ENCODE data around the gene VLDLR.

The VLDLR gene

DNA sequence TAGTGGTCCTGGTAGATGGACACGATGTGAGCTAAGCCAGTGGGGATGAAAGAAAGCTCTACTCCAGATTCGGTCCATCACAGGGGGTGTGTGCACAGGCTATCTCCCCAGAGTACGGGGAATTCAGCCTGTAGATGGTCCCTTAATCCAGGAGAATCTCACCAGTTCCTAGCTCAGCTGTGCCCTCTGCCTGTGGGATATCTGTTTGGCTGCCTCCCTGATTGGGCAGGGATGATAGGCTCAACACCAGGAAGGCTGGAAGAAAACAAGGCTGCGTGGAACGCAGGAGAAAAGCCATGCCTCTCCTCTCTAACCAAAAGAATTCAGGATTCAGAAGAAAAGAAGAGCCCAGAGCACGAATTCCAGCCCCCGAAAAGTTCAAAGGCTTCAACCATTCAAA is 40.9 kb downstream of the VLDLR start:
- in situ Hi-C loops (cut with MboI; ENCODE audit: low sequenced_read_pairs), result no loop called here

DNA sequence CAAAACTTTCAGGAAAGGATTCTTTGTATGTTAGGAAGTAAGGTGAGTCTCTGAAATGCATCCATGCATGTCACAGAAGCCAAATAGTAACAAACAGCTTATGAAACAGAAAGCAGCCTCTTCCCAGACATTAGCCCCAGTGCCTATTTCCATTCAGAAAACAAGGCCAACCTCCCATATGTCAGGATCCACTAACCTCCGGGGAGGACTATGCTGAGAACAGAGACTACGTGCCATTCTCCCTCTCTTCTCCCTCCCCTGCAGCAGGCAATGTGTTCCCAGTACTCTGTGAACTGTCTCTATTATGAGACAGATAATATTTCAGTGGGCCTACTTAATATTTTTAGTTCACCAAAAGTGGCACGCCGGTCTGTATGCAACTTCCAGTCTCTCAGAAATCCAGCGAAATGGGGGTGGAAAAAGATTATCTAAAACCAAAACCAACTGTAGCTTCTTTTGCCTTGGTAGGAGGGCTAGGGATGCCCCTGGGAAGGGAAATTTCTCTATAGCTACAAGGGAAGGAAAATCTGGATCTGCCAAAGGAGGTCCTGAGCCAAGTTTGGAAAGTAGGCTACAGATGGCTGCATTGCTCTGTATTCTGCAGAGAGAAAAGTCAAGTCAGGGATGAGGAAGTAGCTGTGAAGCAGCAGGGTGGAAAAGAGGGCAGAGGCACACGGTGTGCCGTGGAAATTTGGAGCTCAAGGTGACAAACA is 42.0 kb downstream of the VLDLR start:
- in situ Hi-C loops (cut with MboI; ENCODE audit: low sequenced_read_pairs), result no loop called here

DNA sequence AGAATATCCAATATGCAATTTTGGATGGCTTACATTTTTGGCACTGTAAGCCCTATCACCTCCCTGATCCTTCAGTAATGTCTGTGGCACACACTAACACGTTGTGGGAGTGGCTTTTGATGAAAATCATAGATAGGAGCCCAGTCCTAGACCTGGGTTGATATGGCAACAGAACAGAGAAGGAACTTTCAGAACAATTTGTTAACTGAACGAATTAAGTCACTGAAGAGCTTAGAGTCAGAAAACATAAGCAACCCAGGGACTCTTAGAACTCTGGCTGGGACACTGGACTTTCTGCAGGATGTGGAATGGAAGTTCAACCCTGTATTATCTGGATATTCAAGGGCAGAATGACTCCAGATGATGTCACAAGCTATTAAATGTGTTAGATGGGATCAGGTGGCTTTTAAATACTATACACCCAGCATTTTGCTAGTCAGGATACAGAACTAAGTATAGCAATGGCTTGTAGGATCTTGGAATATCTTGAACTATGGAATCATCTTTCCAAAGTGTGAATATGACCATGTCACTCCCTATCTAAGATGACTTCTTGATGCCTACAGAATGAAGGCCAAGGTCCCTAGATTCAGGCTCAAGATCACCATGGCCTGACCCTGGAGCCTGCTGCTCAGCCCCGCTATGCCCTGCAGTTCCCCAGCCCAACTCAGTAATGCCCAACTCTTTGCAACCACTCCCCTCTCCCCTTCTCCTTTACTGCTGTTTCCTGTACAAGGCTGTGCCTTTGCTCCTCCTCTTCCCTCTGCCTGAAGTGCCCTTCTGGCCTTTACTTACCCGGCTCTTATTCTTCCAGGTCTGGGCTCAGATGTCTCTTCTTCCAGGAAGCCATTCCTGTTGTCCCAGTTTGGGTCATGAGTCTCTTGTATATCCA is 42.8 kb downstream of the VLDLR start:
- in situ Hi-C loops (cut with MboI; ENCODE audit: low sequenced_read_pairs), result no loop called here

DNA sequence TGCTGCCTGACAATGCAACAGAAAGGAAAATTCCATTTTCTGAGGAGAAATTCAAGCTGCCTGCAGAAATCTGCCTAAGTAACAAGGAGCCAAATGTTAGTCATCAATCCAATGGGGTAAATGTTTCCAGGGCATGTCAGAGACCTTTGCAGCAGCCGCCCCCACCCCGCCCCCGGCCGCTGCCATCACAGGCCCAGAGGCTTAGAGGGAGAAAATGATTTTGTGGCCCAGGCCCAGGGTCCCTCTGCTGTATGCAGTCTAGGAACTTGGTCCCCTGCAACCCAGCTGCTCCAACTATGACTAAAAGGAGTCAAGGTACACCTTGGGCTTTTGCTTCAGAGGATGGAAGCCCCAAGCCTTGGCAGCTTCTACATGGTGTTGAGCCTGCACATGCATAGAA is 45.0 kb downstream of the VLDLR start:
- in situ Hi-C loops (cut with MboI; ENCODE audit: low sequenced_read_pairs), result no loop called here

DNA sequence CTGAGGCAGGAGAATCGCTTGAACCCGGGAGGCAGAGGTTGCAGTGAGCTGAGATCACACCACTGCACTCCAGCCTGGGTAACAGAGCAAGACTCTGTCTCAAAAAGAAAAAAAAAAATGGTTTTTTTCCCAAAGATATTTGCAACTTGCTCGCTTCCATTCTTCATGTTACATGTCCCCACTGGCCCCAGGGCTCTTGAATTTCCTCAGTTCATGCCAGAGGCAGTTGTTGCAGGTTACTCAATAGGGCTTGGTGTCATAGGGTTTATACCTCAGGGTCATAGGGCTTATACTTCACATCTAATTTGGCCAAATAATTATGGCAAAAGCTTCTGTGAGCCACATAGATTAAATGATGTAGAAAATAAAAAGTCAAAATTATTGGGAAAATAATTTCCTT is 51.6 kb downstream of the VLDLR start:
- in situ Hi-C loops (cut with MboI; ENCODE audit: low sequenced_read_pairs), result no loop called here

DNA sequence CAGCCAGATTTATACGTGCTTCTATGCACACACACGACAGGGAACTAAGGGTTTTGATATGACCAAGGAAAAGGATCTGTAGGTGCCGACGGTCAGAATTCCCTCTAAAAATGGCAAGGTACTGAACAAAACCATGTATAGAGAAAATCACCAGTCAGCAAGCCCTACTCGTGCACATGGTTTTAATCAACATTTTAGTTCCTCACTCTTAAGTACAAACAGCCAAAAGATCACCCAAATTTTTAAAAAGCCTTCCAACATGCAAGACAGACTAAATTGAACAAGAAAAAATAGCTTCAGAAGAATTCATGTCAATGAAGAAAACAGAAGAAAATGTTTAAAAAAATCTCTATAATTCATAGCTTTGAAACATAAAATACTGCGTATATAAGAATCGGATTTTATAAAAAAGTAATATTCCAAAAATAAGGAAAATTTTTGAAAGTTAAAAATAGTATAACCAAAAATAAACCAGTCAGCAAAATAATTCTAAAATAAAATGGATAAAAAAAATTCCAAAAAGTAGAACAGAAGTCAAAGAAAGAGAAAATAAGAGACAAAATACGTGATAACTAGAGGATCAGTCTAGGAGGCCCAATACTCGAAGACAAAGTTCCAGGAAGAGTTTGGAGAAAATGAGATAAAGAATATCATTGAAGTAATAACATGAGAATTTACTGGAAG is 52.7 kb downstream of the VLDLR start:
- in situ Hi-C loops (cut with MboI; ENCODE audit: low sequenced_read_pairs), result no loop called here

DNA sequence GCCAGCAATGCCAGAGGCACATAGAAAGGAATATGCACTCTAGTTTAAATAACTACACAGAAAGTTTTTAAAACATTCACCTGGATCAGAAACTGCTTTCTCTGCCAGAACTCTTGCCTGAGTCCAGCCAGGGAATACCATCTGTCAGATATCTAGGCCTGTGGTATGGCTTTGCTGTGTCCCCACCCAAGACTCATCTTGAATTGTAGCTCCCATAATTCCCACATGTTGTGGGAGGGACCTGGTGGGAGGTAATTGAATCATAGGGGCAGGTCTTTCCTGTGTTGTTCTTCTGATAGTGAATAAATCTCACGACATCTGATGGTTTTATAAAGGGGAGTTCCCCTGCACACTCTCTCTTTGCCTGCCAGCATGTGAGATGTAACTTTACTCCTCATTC is 54.2 kb downstream of the VLDLR start:
- in situ Hi-C loops (cut with MboI; ENCODE audit: low sequenced_read_pairs), result no loop called here

DNA sequence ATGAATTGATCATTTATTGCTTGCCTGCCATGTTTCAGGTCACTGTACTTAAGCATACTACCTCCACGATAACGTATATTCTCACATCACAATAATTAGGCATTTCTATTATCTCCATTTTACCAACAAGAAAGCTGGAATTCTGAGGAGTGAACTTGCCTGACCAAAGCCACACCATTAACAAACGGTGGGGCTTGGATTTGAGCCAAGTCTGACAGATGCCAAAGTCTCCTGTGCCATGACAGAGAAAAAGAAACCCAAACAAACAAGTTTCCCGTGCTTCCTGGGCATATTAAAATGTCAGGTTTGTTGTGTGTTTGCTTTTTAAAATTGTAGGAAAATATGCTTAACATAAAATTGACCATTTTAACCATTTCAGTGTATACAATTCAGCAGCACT is 54.9 kb downstream of the VLDLR start:
- in situ Hi-C loops (cut with MboI; ENCODE audit: low sequenced_read_pairs), result no loop called here

DNA sequence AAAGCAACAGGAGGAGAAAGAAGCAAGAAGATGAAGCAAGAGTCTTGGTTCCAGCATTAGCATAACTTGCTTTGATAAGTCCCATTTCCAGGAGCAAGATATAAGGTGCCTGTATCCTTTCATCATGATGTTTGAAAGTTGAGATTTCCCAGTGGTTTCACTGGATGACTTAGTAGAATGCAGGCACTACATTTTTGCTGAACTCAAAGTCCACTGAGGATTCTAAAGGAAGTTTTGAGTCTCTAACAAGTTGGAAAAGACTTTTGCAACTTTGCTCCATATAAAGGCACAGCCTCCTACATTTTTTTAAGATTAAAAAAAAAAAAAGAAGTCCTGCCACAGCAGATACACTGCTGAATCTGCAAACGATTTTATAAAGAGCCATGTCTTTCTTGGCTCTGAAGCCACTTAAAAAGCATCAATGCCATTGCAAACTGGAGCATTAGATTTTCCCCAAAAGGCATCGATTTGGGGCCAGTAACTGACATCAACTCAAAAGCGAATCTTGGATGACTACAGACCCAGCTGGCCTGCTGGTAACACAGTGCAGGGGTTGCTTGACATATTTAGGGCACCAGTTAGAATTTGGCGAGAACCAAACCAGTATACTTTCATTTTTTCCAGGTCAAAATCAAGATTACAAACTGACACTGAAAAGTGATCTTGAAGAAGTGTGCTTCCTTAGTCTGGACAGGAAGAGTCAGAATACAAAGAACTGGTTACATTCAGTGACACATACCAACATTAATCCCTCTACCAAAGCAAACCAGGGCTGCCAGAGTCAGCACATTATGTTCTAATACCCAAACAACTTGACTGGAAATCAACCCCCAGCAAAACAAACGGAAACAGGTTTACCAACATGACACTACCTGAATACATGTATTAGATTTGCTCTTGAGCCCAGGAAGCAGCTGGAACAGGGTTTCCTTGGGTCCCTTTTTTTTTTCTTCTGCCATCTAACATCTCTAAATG is 56.6 kb downstream of the VLDLR start:
- in situ Hi-C loops (cut with MboI; ENCODE audit: low sequenced_read_pairs), result no loop called here

DNA sequence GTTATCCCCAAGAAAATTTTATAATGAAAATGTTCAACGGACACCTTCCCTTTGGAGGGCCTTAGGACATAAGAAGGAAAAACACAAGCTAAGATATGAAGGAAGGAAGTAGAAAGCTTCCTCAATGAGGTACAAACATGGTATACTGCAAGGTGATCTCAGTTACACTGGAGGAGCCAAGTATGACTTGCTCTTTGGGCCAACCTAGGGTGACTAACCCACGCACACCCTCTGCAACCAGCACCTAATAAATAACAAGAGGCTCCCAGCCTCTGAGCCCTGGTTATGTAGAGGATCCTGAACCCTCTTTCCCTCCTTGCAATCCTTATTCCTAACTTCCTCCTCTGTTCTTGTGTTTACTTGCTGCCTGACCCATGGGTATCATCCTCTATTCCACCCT is 57.4 kb downstream of the VLDLR start:
- in situ Hi-C loops (cut with MboI; ENCODE audit: low sequenced_read_pairs), result no loop called here

DNA sequence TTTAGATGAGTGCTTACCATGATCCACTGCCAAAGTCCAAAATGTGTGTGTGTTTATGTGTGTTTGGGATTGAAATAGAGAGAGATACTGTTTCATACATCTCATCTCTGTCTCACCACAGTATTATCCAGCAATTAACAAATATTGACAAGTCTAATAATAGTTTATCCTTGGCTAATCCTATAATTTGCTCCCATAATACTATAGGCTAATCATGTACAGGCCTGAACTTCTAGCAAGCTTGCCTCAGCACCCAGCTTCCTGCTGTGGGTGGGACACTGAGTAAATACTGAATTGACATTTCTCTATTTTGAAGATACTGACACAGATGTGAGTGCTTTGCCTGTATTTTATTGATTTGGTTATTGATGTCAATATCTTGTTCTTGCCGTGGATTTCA is 60.4 kb downstream of the VLDLR start:
- in situ Hi-C loops (cut with MboI; ENCODE audit: low sequenced_read_pairs), result no loop called here

DNA sequence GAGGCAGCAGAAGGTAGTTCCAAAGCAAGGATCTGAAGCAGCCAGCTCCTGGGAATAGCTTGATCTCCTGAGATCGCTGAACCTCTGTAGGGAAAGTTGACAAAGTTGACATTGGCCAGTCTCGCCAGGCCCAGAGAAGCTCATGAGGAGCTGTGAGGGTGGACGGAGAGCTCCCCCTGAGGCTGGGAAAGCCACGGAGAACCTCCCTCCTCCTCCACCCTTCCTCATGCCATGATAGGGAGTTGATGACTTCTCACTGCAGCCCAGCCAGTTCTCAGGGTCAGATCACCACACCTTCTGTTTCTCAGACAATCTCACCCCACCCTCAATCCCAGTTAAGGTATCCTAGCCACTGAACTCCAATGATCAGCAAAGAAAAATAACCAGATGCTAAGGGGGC is 65.3 kb downstream of the VLDLR start:
- in situ Hi-C loops (cut with MboI; ENCODE audit: low sequenced_read_pairs), result no loop called here

DNA sequence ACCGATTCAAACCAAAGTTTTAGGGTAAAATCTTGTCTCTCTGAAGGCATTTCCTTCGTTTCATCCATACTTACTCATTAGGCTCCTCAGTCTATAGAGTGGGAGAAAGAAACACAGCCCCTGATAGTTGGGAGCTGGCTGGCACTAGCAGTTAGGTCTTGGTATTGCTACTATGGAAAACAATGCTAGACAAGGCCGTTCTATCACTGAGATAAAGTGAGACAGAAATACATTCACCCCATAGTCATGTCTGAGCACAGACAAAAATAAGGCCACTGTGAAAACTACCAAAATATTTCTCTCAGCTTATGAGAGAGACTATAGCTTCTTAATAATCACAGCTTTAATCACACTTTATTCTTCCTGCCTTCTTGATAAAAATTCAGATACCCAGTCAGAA is 67.0 kb downstream of the VLDLR start:
- in situ Hi-C loops (cut with MboI; ENCODE audit: low sequenced_read_pairs), result no loop called here

DNA sequence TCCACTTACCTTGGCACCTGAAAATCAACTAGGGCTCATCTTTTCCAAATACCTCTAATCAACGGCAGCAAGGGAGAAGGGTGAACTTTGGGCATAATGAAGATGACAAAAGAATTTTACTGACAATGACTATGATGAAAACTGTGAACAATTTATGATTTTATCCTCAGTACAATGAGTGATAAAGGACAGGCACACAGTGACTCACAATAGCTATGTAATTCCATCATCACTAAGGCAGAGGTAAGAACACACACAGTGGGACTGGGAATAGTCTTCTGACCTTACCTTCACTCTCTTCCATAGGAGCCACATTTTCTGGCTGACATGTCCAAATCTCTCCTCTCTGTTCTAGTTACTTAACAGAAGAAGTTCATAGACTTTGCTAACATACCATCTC is 69.6 kb downstream of the VLDLR start:
- in situ Hi-C loops (cut with MboI; ENCODE audit: low sequenced_read_pairs), result no loop called here

DNA sequence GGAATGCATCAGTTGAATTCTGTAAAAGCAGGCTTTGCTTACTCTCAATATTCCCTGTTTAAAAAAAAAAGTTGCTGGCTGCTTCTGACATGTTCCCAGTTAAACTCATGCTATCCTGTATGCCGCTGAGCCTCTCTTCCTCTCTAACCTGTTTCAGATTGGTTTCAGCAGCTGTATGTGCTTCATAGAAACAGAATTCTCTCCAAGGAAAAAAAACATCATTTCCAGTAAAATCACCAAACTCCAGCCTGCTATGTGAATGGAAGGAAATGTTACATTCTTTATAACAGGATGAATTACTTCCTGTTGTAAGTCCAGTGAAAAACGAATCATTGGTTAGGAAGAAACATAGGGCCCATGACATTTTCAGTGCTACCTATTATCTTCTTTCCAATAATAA is 70.0 kb downstream of the VLDLR start:
- in situ Hi-C loops (cut with MboI; ENCODE audit: low sequenced_read_pairs), result no loop called here

DNA sequence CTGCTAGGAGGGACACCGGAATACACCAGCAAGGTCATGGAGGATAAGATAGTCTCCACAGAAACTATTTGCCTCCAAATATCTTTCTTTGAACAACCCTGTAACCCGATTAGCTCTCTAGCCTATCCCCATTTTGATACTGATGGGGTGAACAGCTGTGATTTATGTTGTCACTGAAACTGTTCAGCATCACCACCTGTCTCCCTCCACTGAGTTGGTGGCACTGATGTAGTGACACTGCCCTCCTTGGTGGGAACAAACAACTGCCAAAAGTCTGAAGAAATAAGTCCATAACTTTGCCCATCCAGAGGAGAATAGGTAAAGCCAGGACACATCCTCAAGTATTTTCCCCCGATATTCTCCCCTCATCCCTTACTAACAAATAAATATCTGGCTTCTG is 71.5 kb downstream of the VLDLR start:
- in situ Hi-C loops (cut with MboI; ENCODE audit: low sequenced_read_pairs), result no loop called here

DNA sequence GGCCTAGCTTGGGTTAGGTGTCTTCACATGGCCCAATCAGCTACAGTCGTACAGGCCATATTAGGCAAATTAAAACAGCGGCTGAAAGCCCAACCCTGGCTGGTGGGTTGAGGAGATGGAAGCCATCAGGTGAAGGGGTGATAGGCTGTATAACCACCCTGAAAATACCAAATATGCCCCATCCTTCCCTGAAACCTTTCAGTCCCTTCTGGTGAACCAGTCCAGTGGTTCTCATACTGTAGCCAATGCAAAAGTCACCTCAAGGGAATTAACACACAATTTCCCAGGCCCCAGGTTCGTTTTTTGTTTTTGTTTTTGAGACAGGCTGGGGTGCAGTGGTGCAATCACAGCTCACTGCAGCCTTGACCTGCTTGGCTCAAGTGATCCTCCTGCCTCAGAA is 75.9 kb downstream of the VLDLR start:
- in situ Hi-C loops (cut with MboI; ENCODE audit: low sequenced_read_pairs), result no loop called here

DNA sequence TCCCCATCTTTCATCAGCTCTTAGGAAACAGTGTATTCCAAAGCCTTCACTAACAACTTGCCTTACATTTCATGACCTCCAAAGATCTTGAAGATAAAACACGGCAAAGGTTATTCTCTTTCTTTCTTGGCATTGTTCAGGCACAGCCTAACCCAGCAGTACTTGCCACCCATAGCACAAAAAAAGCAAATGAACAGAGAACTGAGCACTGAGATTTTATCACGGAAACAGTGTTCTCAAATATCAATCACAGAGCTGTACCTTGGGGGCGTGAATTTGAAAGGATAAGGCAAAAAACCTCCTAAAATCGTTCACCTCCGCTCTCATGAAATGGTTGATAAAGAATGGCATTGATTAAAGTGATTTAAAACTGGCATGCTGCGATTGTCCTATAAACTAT is 78.8 kb downstream of the VLDLR start:
- in situ Hi-C loops (cut with MboI; ENCODE audit: low sequenced_read_pairs), result no loop called here

DNA sequence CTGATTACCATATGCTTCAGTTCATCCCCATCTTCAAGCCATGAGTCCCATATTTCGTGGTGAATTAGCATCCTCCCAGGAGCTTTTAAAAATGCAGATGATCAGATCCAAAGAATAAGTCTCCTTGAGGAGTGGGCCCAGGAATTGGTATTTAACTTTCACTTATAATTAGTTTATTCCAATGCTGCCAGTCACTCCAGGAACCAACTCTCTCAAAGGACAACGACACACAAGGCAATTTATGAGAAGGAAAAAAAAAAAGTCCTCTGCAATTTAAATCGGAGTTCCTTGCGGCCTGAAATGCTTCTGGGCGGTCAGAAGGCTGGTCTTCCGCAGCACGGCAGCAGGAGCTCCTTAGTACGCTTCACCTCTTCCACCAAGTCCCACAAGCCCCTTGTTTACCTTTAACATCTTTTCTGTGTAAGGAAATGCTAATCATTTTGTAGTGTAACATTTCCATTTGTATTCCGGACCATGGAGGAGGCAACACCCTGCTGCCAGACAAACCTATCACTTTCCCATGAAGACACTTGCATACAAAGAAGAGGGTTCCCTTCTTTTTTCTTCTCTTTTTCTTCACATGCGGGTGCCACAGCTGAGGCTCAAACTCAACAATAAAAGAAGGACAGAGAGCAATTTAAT is 79.4 kb downstream of the VLDLR start:
- in situ Hi-C loops (cut with MboI; ENCODE audit: low sequenced_read_pairs), result no loop called here

DNA sequence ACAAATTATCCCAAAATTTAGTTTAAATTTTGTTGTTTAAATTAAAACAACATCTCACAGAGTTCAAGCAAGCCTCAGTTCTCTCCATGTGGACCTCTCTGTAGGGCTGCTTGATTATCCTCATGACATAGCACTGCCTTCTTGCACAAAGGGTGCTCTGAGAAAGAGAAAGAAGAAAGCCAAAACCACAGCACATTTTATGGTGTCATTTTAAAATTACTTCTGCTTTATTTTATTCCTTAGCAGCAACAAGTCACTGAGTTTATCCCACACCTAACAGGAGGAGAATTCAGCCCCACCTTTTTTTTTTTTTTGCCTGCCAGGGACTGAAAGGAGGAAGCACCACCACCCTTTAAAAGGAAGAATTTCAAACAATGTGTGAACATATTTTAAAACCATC is 82.9 kb downstream of the VLDLR start:
- in situ Hi-C loops (cut with MboI; ENCODE audit: low sequenced_read_pairs), result no loop called here
